ENCODE results near the gene DAGLB. TPM values are rescaled to one million over a fixed set of nuclear protein-coding genes. Genes with fewer than 3 reads are reported as not detected.

Gene DAGLB
- total and polyA plus RNA-seq, 7 experiments from 2014 or later, result 10.5 to 44.3 (median 37.7) TPM

DNA sequence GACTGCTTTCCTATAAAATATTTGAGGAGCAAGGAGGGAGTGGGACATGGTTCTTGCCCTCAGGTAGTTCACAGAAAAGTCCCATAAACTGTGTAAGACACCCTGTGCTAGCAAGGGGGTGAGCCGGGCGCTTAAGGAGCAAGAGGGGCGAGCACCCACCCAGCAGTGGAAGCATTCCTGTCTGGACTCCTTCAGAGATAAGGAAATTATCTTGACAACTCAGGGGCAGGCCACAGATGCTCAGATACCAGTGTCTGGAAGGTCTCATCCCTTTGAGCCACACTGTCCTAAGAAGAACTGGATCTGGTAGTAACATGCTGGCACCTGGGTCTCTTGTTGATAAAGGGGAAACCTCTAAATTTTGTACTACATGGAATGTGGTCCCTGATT, 54.1 kb downstream of the DAGLB start:
- H3K9me3 ChIP-seq (ENCODE audit: control insufficient read depth in 2 of 3, low read length in 3 of 3), result no peaks in the 10 kb centered on the region
- H3K9me3 Mint-ChIP-seq, result peaks cover 0 to 1% (median 0%) of the 10 kb centered on the region in 11 donors
- H3K36me3 Mint-ChIP-seq, result peaks cover 4 to 26% (median 11%) of the 10 kb centered on the region in 5 donors
- POLR2A ChIA-PET, result interaction anchor here (0.8 kb wide), 1 partner anchor 47 kb away, joined by 3 read pairs; no protein-coding TSS in a partner anchor
- peak overlapping the region in 2 of 10 donors; percentile 2 to 25 for H3K4me3 Mint-ChIP-seq
- DNase-seq (no peak), ATAC-seq (no peak)
- intact Hi-C loops (cut with micrococcal nuclease), result no loop called here
- H3K27ac Mint-ChIP-seq, result peak overlapping the region in 8 of 9 donors; percentile 17 to 89 (median 82)
- H3K4me3 ChIP-seq (ENCODE audit: low read length), result no peak overlapping the region
- peaks cover 37 to 66% (median 53%) of the 10 kb centered on the region in 7 donors for H3K4me1 Mint-ChIP-seq
- no peaks in the 10 kb centered on the region for H3K4me1 ChIP-seq (ENCODE audit: control insufficient read depth in 2 of 2, insufficient read depth in 2 of 2, low read length in 2 of 2)
- CTCF ChIA-PET, result no interaction called here
- H3K27me3 Mint-ChIP-seq, result no peaks in the 10 kb centered on the region
- no peaks in the 10 kb centered on the region for H3K27me3 ChIP-seq (ENCODE audit: control insufficient read depth in 2 of 2, insufficient read depth in 2 of 2, low read length in 2 of 2)
- H3K36me3 ChIP-seq (ENCODE audit: control insufficient read depth in 2 of 3, insufficient read depth in 3 of 3, low read length in 3 of 3), result peaks cover 0 to 45% (median 3%) of the 10 kb centered on the region in 3 experiments
- no peak overlapping the region for H3K27ac ChIP-seq (ENCODE audit: low read depth, low read length)

DNA sequence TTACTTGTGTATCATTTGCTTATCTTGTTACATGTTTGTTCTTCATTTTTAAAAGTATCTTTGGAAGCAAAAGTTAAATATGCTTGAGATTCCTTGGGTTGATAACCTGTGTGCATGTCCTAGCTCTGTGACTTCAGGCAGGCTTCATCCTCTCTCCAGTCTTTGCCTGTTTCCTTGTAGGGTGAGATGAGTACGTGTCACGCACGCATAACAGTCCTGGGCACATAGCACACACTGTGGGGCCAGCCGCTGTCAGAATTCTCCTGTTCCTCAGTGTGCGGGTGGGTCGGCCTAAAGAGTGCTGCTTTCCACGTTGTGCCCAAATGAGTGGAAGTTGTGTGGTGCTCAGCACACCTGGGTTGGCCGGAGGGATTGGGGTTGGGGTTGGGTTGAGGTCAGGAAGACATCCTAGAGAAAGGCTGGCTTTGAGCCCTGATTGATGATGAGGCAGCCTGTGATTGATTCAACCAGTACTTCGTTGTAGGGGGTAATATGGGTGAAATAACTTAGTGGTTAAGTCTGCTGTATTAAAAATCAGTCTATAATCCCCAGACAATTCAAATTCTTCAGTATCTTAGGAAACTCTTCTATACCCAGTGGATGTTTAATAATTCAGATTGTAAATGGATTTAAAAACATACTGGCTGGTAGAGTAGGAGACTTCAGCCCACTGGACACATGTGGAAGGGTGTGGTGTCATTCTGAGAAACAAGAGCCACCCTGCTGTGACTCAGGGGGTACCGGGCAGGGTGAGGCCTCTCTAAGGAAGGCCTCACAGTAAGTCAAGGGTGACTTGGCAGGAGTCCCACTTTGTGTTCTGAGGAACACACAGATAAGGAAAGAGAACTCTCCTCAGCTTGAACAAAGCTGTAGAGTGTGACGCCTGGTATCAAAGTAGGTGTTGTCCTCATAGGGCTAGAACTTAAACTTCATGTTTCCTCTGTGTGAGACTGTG, 54.8 kb downstream of the DAGLB start:
- peak overlapping the region in 4 of 10 donors; percentile 2 to 28 (median 24) for H3K4me3 Mint-ChIP-seq
- no peaks in the 10 kb centered on the region for H3K27me3 Mint-ChIP-seq
- DNase-seq (no peak), ATAC-seq (peak; percentile 92)
- intact Hi-C loops (cut with micrococcal nuclease), result no loop called here
- Histone ChIP-seq H3K36me3 (ENCODE audit: control insufficient read depth in 2 of 3, insufficient read depth in 3 of 3, low read length in 3 of 3) (peaks cover 0 to 45% (median 0%) of the 10 kb centered on the region in 3 experiments), H3K27me3 (ENCODE audit: control insufficient read depth in 2 of 2, insufficient read depth in 2 of 2, low read length in 2 of 2) (no peaks in the 10 kb centered on the region), H3K27ac (ENCODE audit: low read depth, low read length) (peak overlapping the region; percentile 40), H3K4me3 (ENCODE audit: low read length) (no peak overlapping the region), H3K9me3 (ENCODE audit: control insufficient read depth in 2 of 3, low read length in 3 of 3) (no peaks in the 10 kb centered on the region), H3K4me1 (ENCODE audit: control insufficient read depth in 2 of 2, insufficient read depth in 2 of 2, low read length in 2 of 2) (no peaks in the 10 kb centered on the region)
- peak overlapping the region; percentile 17 to 89 (median 82) for H3K27ac Mint-ChIP-seq
- peaks cover 4 to 29% (median 11%) of the 10 kb centered on the region in 5 donors for H3K36me3 Mint-ChIP-seq
- peaks cover 40 to 63% (median 48%) of the 10 kb centered on the region in 7 donors for H3K4me1 Mint-ChIP-seq
- ChIA-PET CTCF (no interaction called here), POLR2A (interaction anchor here (0.8 kb wide), 1 partner anchor 48 kb away, joined by 3 read pairs; no protein-coding TSS in a partner anchor)
- peaks cover 0 to 1% (median 0%) of the 10 kb centered on the region in 11 donors for H3K9me3 Mint-ChIP-seq

DNA sequence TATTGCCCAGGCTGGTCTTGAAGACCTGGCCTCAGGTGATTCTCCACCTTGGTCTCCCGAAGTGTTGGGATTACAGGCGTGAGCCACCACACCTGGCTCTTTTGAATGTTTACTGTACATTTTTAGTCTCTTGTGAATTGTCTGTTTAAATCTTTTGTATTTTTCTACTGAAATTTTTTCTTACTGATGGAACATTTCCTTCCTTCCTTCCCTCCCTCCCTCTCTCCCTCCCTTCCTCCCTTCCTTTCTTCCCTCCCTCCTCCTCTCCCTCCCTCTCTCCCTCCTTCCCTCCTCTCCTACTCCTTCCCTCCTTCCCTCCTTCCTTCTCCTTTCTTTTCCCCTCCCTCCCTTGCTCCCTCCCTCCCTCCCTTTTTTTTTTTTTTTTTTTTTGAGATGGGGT, 58.0 kb downstream of the DAGLB start:
- peaks cover 0 to 56% (median 0%) of the 10 kb centered on the region in 3 experiments for H3K36me3 ChIP-seq (ENCODE audit: control insufficient read depth in 2 of 3, insufficient read depth in 3 of 3, low read length in 3 of 3)
- ATAC-seq (no peak), DNase-seq (no peak)
- POLR2A ChIA-PET, result no interaction called here
- Mint-ChIP-seq H3K27ac (peak overlapping the region in 1 of 9 donors; percentile 45), H3K36me3 (peaks cover 0 to 36% (median 11%) of the 10 kb centered on the region in 5 donors), H3K9me3 (peaks cover 0 to 1% (median 0%) of the 10 kb centered on the region in 11 donors), H3K27me3 (no peaks in the 10 kb centered on the region), H3K4me3 (no peak overlapping the region), H3K4me1 (peaks cover 47 to 69% (median 54%) of the 10 kb centered on the region in 7 donors)
- H3K27ac ChIP-seq (ENCODE audit: low read depth, low read length), result no peak overlapping the region
- H3K27me3 ChIP-seq (ENCODE audit: control insufficient read depth in 2 of 2, insufficient read depth in 2 of 2, low read length in 2 of 2), result no peaks in the 10 kb centered on the region
- H3K4me3 ChIP-seq (ENCODE audit: low read length), result no peak overlapping the region
- no peaks in the 10 kb centered on the region for H3K4me1 ChIP-seq (ENCODE audit: control insufficient read depth in 2 of 2, insufficient read depth in 2 of 2, low read length in 2 of 2)
- H3K9me3 ChIP-seq (ENCODE audit: control insufficient read depth in 2 of 3, low read length in 3 of 3), result no peaks in the 10 kb centered on the region
- intact Hi-C loops (cut with micrococcal nuclease), result no loop called here
- CTCF ChIA-PET, result no interaction called here

DNA sequence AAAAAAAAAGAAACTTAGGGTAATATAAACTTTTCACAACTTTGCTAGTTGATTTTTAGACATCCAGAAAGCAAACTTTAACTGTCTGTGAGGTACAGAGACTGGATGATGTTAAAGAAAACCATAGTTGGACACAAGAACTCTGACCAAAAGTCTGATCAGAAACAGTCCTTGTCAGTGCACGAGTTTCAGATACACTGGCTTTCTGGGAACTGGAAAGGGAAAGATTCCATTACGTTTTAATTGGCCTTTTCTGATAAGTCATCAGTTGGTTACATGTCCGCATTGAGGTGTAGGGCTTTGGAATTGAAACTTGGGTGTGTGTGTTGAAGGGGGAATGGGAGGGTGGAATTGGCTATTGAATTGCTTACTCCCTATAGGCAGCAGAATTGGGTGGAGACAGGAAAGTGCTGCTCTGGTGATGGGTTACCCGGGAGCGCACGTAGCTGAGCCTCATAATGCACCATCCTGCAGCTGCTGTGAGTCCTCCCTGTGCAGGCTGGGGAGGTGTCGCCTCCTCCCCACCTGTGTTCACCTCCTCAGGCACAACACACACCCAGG, 59.9 kb downstream of the DAGLB start:
- no peak overlapping the region for H3K4me3 ChIP-seq (ENCODE audit: low read length)
- no peaks in the 10 kb centered on the region for H3K9me3 ChIP-seq (ENCODE audit: control insufficient read depth in 2 of 3, low read length in 3 of 3)
- peaks cover 6 to 8% of the 10 kb centered on the region in 2 donors for H3K4me1 ChIP-seq (ENCODE audit: control insufficient read depth in 2 of 2, insufficient read depth in 2 of 2, low read length in 2 of 2)
- Mint-ChIP-seq H3K9me3 (no peaks in the 10 kb centered on the region), H3K4me3 (no peak overlapping the region), H3K4me1 (peaks cover 44 to 66% (median 51%) of the 10 kb centered on the region in 7 donors), H3K36me3 (peaks cover 0 to 20% (median 5%) of the 10 kb centered on the region in 5 donors), H3K27me3 (no peaks in the 10 kb centered on the region), H3K27ac (peak overlapping the region in 4 of 9 donors; percentile 4 to 51 (median 35))
- ATAC-seq (no peak), DNase-seq (no peak)
- no peak overlapping the region for H3K27ac ChIP-seq (ENCODE audit: low read depth, low read length)
- ChIA-PET POLR2A (no interaction called here), CTCF (no interaction called here)
- intact Hi-C loops (cut with micrococcal nuclease), result no loop called here
- peaks cover 0 to 46% (median 0%) of the 10 kb centered on the region in 3 experiments for H3K36me3 ChIP-seq (ENCODE audit: control insufficient read depth in 2 of 3, insufficient read depth in 3 of 3, low read length in 3 of 3)
- H3K27me3 ChIP-seq (ENCODE audit: control insufficient read depth in 2 of 2, insufficient read depth in 2 of 2, low read length in 2 of 2), result no peaks in the 10 kb centered on the region

DNA sequence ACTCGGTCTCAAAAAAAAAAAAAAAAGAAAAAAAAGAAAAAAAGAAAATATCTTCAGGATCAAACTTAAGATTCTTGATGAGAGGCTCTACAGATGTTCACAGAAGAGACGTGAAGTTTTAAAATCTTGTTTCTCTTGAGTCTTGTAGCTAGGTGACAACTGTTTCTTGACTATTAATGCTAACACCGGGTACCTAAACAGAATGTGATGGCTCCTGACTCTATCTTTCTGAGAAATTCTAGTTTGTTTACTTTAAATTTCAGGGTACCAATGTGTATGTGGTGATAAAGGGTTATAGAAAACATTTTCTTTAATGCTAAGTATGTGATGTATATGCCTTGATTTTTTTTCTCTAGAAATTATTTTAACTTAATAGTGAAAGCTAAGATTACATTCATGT, 61.0 kb downstream of the DAGLB start:
- intact Hi-C loops (cut with micrococcal nuclease), result no loop called here
- CTCF ChIA-PET, result interaction anchor here (0.7 kb wide), 1 partner anchor 188 kb away, joined by 6 read pairs; no protein-coding TSS in a partner anchor

DNA sequence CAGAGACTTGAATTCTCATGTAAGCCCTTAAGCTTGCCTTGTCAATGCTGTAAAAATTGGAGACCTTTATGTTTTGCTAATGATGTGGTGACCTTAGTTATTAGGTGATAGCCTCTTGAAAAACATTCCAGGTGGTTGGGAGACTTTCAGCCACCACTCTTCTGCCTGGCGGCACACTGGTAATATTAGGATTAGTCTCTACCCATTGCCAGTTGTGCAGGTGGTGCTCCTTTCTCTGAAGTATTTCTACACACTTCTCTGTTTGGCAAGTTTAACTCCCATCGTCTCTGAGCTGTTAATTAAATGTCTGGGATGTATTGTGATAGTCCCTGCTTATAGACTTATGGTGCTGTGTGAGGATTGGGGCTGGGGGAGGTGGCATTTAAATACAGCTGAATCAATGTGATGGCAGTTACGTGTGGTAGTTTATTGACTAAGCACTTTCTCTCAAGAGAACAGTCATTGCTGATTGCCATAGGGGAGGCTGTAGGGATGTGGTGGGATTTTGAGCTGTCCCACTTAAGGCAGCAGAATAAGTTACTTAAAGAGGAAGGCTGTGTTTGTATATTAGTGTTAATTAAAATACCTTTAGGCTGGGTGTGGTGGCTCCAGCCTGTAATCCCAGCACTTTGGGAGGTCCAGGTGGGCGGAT, 61.7 kb downstream of the DAGLB start:
- no peaks in the 10 kb centered on the region for H3K9me3 ChIP-seq (ENCODE audit: control insufficient read depth in 2 of 3, low read length in 3 of 3)
- intact Hi-C loops (cut with micrococcal nuclease), result no loop called here
- Mint-ChIP-seq H3K4me3 (peak overlapping the region in 1 of 10 donors; percentile 5), H3K27me3 (no peaks in the 10 kb centered on the region), H3K9me3 (no peaks in the 10 kb centered on the region), H3K4me1 (peaks cover 45 to 66% (median 55%) of the 10 kb centered on the region in 7 donors), H3K36me3 (peaks cover 0 to 14% (median 5%) of the 10 kb centered on the region in 5 donors), H3K27ac (peak overlapping the region; percentile 18 to 87 (median 68))
- no peak overlapping the region for H3K4me3 ChIP-seq (ENCODE audit: low read length)
- no peak overlapping the region for H3K27ac ChIP-seq (ENCODE audit: low read depth, low read length)
- peaks cover 0 to 29% (median 0%) of the 10 kb centered on the region in 3 experiments for H3K36me3 ChIP-seq (ENCODE audit: control insufficient read depth in 2 of 3, insufficient read depth in 3 of 3, low read length in 3 of 3)
- H3K27me3 ChIP-seq (ENCODE audit: control insufficient read depth in 2 of 2, insufficient read depth in 2 of 2, low read length in 2 of 2), result no peaks in the 10 kb centered on the region
- ATAC-seq (no peak), DNase-seq (no peak)
- POLR2A ChIA-PET, result no interaction called here
- CTCF ChIA-PET, result no interaction called here
- H3K4me1 ChIP-seq (ENCODE audit: control insufficient read depth in 2 of 2, insufficient read depth in 2 of 2, low read length in 2 of 2), result peaks cover 17 to 22% of the 10 kb centered on the region in 2 donors

More for the DNA sequence above, 61.0 kb downstream of the DAGLB start:
- H3K4me3 ChIP-seq (ENCODE audit: low read length), result no peak overlapping the region
- peaks cover 10 to 17% of the 10 kb centered on the region in 2 donors for H3K4me1 ChIP-seq (ENCODE audit: control insufficient read depth in 2 of 2, insufficient read depth in 2 of 2, low read length in 2 of 2)
- H3K9me3 ChIP-seq (ENCODE audit: control insufficient read depth in 2 of 3, low read length in 3 of 3), result no peaks in the 10 kb centered on the region
- peaks cover 0 to 17% (median 5%) of the 10 kb centered on the region in 5 donors for H3K36me3 Mint-ChIP-seq
- no peaks in the 10 kb centered on the region for H3K27me3 ChIP-seq (ENCODE audit: control insufficient read depth in 2 of 2, insufficient read depth in 2 of 2, low read length in 2 of 2)
- no peaks in the 10 kb centered on the region for H3K9me3 Mint-ChIP-seq
- POLR2A ChIA-PET, result no interaction called here
- no peaks in the 10 kb centered on the region for H3K27me3 Mint-ChIP-seq
- no peak overlapping the region for H3K4me3 Mint-ChIP-seq
- H3K27ac Mint-ChIP-seq, result peak overlapping the region in 6 of 9 donors; percentile 26 to 69 (median 44)
- DNase-seq, result no peak
- H3K4me1 Mint-ChIP-seq, result peaks cover 48 to 66% (median 54%) of the 10 kb centered on the region in 7 donors
- H3K36me3 ChIP-seq (ENCODE audit: control insufficient read depth in 2 of 3, insufficient read depth in 3 of 3, low read length in 3 of 3), result peaks cover 0 to 36% (median 0%) of the 10 kb centered on the region in 3 experiments
- H3K27ac ChIP-seq (ENCODE audit: low read depth, low read length), result no peak overlapping the region
- ATAC-seq, result no peak
